Transverse colon (tissue), 4 donors: ENCODE measurements around the gene HNRNPF. TPM values are rescaled to one million over a fixed set of nuclear protein-coding genes. Genes with fewer than 3 reads are reported as not detected.

ENCODE experiments used
- DNase-seq: peaks from one replicate; pipeline ENCODE4 v3.0.0-alpha.2; 2019
- H3K27ac ChIP-seq, 4 donors: fragments of 200-600 bp; sonication (generic); 2 replicates each; pipeline ENCODE4 v1.5.1; 2016 to 2018; ENCODE audit warnings: inconsistent platforms in 4 of 4
- H3K27me3 ChIP-seq: fragments of 200-600 bp; sonication (generic); 2 replicates; pipeline ENCODE4 v1.5.1; 2017; ENCODE audit warnings: inconsistent platforms
- H3K36me3 ChIP-seq, 4 donors: fragments of 200-600 bp; sonication (generic); 2 replicates each; pipeline ENCODE4 v1.5.1; 2017 to 2019; ENCODE audit warnings: inconsistent platforms in 4 of 4
- H3K4me1 ChIP-seq, 4 donors: fragments of 200-600 bp; sonication (generic); 2 replicates each; pipeline ENCODE4 v1.5.1; 2017 to 2020; ENCODE audit warnings: inconsistent platforms in 4 of 4
- H3K4me3 ChIP-seq, 4 donors: fragments of 200-600 bp; sonication (generic); 1 replicate in 1 of 4; 2 replicates in 3 of 4; pipeline versions ENCODE4 v1.5.1 to v1.6.1; 2017 to 2019; ENCODE audit warnings: inconsistent platforms in 4 of 4
- H3K9me3 ChIP-seq, 2 donors: fragments of 200-600 bp; sonication (generic); 2 replicates each; pipeline ENCODE4 v1.5.1; 2017 to 2019; ENCODE audit warnings: inconsistent platforms in 2 of 2
- CTCF ChIP-seq, 5 experiments: fragments of 200-600 bp in 3 of 5; fragments of 450-650 bp in 2 of 5; sonication (generic) in 3 of 5; IDR thresholded peaks; 1 replicate in 2 of 5; 2 replicates in 3 of 5; pipeline ENCODE4 v1.5.1; 2016 to 2017; ENCODE audit warnings: antibody characterized with exemption in 5 of 5, inconsistent platforms in 3 of 5, mild to moderate bottlenecking in 2 of 5, moderate library complexity in 1 of 5
- EP300 ChIP-seq: sonication (generic); formaldehyde crosslinking; IDR thresholded peaks from one replicate; pipeline ENCODE4 v1.6.1; 2017; ENCODE audit warnings: antibody characterized with exemption, low read depth
- POLR2A ChIP-seq: fragments of 450-650 bp; IDR thresholded peaks from one replicate; pipeline ENCODE4 v1.6.1; 2016; ENCODE audit warnings: antibody characterized with exemption, mild to moderate bottlenecking, moderate library complexity
- POLR2AphosphoS5 ChIP-seq, 3 donors: sonication (generic); formaldehyde crosslinking; IDR thresholded peaks; one replicate each; pipeline ENCODE4 v1.6.1; 2016; ENCODE audit warnings: antibody characterized with exemption in 3 of 3
- WGBS, 2 donors: methylation state at CpG; one replicate each; pipeline ENCODE4 v1.1.5; 2018; ENCODE audit warnings: low coverage in 1 of 2; 5-methylcytosine and 5-hydroxymethylcytosine counted together
- in situ Hi-C, 4 donors: fragments of 200-750 bp; cut with MboI; loops; one replicate each; pipeline versions ENCODE4 v1.15.0 to v1.15.1; 2017; ENCODE audit warnings: low sequenced_read_pairs in 3 of 4, low pct_ligation_motif_present in 1 of 4, low pct_unique_long_range_greater_than_20kb in 1 of 4
- intact Hi-C: fragments of 100-400 bp; cut with DNase I; formaldehyde crosslinking; loops from one replicate; pipeline ENCODE4 v1.15.1; 2023; ENCODE audit warnings: low total_unique reads
- total RNA-seq, 4 donors: library from RNA; depleted of rRNA; stranded (reverse); fragments of >200 nt; gene quantifications; one replicate each; pipeline ENCODE4 v1.1.0, GENCODE V29; 2016

The HNRNPF gene
- total RNA-seq, 4 donors from 2014 or later, result 127 to 171 (median 155) TPM

GRCh38 chr10:43370671-43371215, 38.2 kb downstream of the HNRNPF start:
- Histone ChIP-seq H3K4me1 (no peaks in the 10 kb centered on the region), H3K27ac (no peak overlapping the region), H3K4me3 (no peak overlapping the region), H3K36me3 (no peaks in the 10 kb centered on the region), H3K27me3 (no peaks in the 10 kb centered on the region), H3K9me3 (no peaks in the 10 kb centered on the region)
- no peak for TF ChIP-seq CTCF (IDR thresholded peaks at IDR 0.05)
- no peak for TF ChIP-seq POLR2A
- no peak for TF ChIP-seq EP300
- no peak for TF ChIP-seq POLR2AphosphoS5 (IDR thresholded peaks at IDR 0.05)
- no peak for DNase-seq
- 81% methylated on average over 7 of the region's 9 CpGs; no CpG with 5 or more reads in 1 of the 2 donors for WGBS, 2 donors
- in situ Hi-C loops (no loop called here), intact Hi-C loops (no loop called here)

- no peak for TF ChIP-seq EP300
- no peak for TF ChIP-seq POLR2A
- no peak for TF ChIP-seq CTCF (IDR thresholded peaks at IDR 0.05)
- TF ChIP-seq POLR2AphosphoS5 (IDR thresholded peaks at IDR 0.05), result no peak
- no peaks in the 10 kb centered on the region for H3K27me3 ChIP-seq
- no peak overlapping the region for H3K4me3 ChIP-seq
- DNase-seq, result no peak
- H3K27ac ChIP-seq, result no peak overlapping the region
- intact Hi-C loops, result no loop called here
- WGBS, 2 donors, result 75 to 80% methylated on average over 1 to 4 of the region's 4 CpGs
- in situ Hi-C loops, result no loop called here
- no peaks in the 10 kb centered on the region for H3K4me1 ChIP-seq
- H3K9me3 ChIP-seq, result no peaks in the 10 kb centered on the region
- H3K36me3 ChIP-seq, result no peaks in the 10 kb centered on the region
Observed at GRCh38 chr10:43369921-43370320, 39.1 kb downstream of the HNRNPF start.

GRCh38 chr10:43365001-43365400, 44.0 kb downstream of the HNRNPF start:
- TF ChIP-seq CTCF (IDR thresholded peaks at IDR 0.05), result no peak
- no peak for TF ChIP-seq EP300
- TF ChIP-seq POLR2A, result no peak
- TF ChIP-seq POLR2AphosphoS5 (IDR thresholded peaks at IDR 0.05), result no peak
- H3K36me3 ChIP-seq, result no peaks in the 10 kb centered on the region
- H3K4me1 ChIP-seq, result peaks cover 0 to 10% (median 6%) of the 10 kb centered on the region in 4 donors
- H3K9me3 ChIP-seq, result no peaks in the 10 kb centered on the region
- DNase-seq, result no peak
- no peak overlapping the region for H3K4me3 ChIP-seq
- H3K27ac ChIP-seq, result no peak overlapping the region
- H3K27me3 ChIP-seq, result no peaks in the 10 kb centered on the region
- 56% methylated on average over 3 of the region's 3 CpGs; no CpG with 5 or more reads in 1 of the 2 donors for WGBS, 2 donors
- in situ Hi-C loops (no loop called here), intact Hi-C loops (no loop called here)

GRCh38 chr10:43362191-43362839, 46.7 kb downstream of the HNRNPF start:
- Histone ChIP-seq H3K4me1 (peaks cover 0 to 10% (median 6%) of the 10 kb centered on the region in 4 donors), H3K9me3 (no peaks in the 10 kb centered on the region), H3K36me3 (no peaks in the 10 kb centered on the region), H3K27me3 (no peaks in the 10 kb centered on the region), H3K27ac (peak overlapping the region; percentile 68 to 80 (median 76)), H3K4me3 (peak overlapping the region; percentile 34 to 61 (median 52))
- in situ Hi-C loops, result no loop called here
- 6% methylated on average over 48 of the region's 48 CpGs; no CpG with 5 or more reads in 1 of the 2 donors for WGBS, 2 donors
- TF ChIP-seq POLR2A, result peak; percentile 62
- TF ChIP-seq POLR2AphosphoS5 (IDR thresholded peaks at IDR 0.05), result peak; percentile 29 to 72 (median 66)
- TF ChIP-seq EP300, result no peak
- TF ChIP-seq CTCF (IDR thresholded peaks at IDR 0.05), result peak in 4 of 5 experiments; percentile 42 to 68 (median 51)
- intact Hi-C loops, result no loop called here
- peak; percentile 97 for DNase-seq
